Activated B cell treated with CpG ODN at 0.5 μM for 24 hours (primary cell): ENCODE measurements around the gene AMHR2. TPM values are rescaled to one million over a fixed set of nuclear protein-coding genes. Genes with fewer than 3 reads are reported as not detected.
"Not testable (repeated sequence)": the region's sequence is repeated elsewhere in the genome, so short reads cannot be mapped to it uniquely, and the experiment has no call there.

Experiments used
- ATAC-seq: fragments of 200-7000 bp; cut with Tn5 transposase; one replicate; pipeline ENCODE4 v1.10.0; 2021; ENCODE audit warnings: low read depth, mild to moderate bottlenecking, moderate library complexity
- CTCF ChIA-PET: fragments of 350-600 bp; sonication (Branson Sonifier 250); formaldehyde crosslinking; loops from one replicate; lab custom pipeline; 2021; ENCODE audit warnings: antibody characterized with exemption; lab: Charles Lee
- POLR2A ChIA-PET: fragments of 350-600 bp; sonication (Branson Sonifier 250); formaldehyde crosslinking; loops from one replicate; lab custom pipeline; 2021; ENCODE audit warnings: antibody characterized with exemption; lab: Charles Lee
- DNase-seq: peaks from one replicate; pipeline ENCODE4 v3.0.0; 2022
- H3K27ac Mint-ChIP-seq: one replicate; pipeline ENCODE4 v1.8.0; 2020; ENCODE audit warnings: mixed read lengths
- H3K27me3 Mint-ChIP-seq: one replicate; pipeline ENCODE4 v1.8.0; 2021; ENCODE audit warnings: mixed read lengths
- H3K36me3 Mint-ChIP-seq: one replicate; pipeline ENCODE4 v1.8.0; 2021; ENCODE audit warnings: low read depth, mixed read lengths
- H3K4me1 Mint-ChIP-seq: one replicate; pipeline ENCODE4 v1.8.0; 2021; ENCODE audit warnings: mixed read lengths
- H3K4me3 Mint-ChIP-seq: one replicate; pipeline ENCODE4 v1.8.0; 2020; ENCODE audit warnings: mild to moderate bottlenecking, mixed read lengths
- H3K9me3 Mint-ChIP-seq: one replicate; pipeline ENCODE4 v1.8.0; 2020; ENCODE audit warnings: mixed read lengths
- intact Hi-C: fragments of 100-400 bp; cut with micrococcal nuclease; formaldehyde crosslinking; loops from one replicate; pipeline ENCODE4 v1.15.1; 2024
- total RNA-seq: library from RNA; stranded (reverse); gene quantifications from 2 replicates; pipeline ENCODE4 v1.2.3, GENCODE V29; 2022
- TF ChIP-seq, protein P1 (sequence below): fragments of 200-600 bp; IDR thresholded peaks from one replicate; pipeline ENCODE4 v1.8.0; 2022; ENCODE audit warnings: antibody characterized with exemption, mild to moderate bottlenecking

The AMHR2 gene
- total RNA-seq, 1 donor from 2014 or later: not detected

DNA sequence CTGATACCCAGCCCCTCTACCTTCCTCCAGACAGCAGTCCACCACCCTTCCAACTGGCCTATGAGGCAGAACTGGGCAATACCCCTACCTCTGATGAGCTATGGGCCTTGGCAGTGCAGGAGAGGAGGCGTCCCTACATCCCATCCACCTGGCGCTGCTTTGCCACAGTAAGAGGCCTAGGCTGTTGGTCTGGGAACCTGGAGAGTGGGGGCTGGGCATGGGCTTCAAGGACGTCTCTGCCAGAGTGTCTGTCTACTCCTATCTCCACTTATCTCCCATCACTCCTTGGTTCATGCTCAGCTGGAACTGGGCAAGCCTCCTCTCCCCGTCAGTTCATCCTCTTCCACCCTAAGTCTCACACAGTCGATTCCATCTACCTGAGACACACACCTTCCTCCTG is 6.5 kb downstream of the AMHR2 start:
- Mint-ChIP-seq H3K27me3 (no peaks in the 10 kb centered on the region), H3K4me1 (no peaks in the 10 kb centered on the region), H3K27ac (no peak overlapping the region), H3K4me3 (no peak overlapping the region), H3K9me3 (no peaks in the 10 kb centered on the region), H3K36me3 (no peaks in the 10 kb centered on the region)
- CTCF ChIA-PET: interaction anchor here (1.4 kb wide), 1 partner anchor 78 kb away, joined by 3 read pairs; no protein-coding TSS in a partner anchor
- TF ChIP-seq, protein P1, sequence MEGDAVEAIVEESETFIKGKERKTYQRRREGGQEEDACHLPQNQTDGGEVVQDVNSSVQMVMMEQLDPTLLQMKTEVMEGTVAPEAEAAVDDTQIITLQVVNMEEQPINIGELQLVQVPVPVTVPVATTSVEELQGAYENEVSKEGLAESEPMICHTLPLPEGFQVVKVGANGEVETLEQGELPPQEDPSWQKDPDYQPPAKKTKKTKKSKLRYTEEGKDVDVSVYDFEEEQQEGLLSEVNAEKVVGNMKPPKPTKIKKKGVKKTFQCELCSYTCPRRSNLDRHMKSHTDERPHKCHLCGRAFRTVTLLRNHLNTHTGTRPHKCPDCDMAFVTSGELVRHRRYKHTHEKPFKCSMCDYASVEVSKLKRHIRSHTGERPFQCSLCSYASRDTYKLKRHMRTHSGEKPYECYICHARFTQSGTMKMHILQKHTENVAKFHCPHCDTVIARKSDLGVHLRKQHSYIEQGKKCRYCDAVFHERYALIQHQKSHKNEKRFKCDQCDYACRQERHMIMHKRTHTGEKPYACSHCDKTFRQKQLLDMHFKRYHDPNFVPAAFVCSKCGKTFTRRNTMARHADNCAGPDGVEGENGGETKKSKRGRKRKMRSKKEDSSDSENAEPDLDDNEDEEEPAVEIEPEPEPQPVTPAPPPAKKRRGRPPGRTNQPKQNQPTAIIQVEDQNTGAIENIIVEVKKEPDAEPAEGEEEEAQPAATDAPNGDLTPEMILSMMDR: no peak
- intact Hi-C loops: no loop called here
- DNase-seq (no peak), ATAC-seq (no peak)
- POLR2A ChIA-PET: no interaction called here

DNA sequence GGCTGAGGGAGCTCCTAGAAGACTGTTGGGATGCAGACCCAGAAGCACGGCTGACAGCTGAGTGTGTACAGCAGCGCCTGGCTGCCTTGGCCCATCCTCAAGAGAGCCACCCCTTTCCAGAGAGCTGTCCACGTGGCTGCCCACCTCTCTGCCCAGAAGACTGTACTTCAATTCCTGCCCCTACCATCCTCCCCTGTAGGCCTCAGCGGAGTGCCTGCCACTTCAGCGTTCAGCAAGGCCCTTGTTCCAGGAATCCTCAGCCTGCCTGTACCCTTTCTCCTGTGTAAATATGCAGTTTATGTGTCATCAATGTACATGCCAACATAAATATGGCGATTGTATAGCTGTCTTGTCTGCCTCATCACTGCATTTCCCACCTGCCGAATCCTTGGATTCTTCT is 7.5 kb downstream of the AMHR2 start:
- intact Hi-C loops: no loop called here
- DNase-seq (no peak), ATAC-seq (no peak)
- TF ChIP-seq, protein P1: no peak
- H3K27me3 Mint-ChIP-seq: no peaks in the 10 kb centered on the region
- H3K36me3 Mint-ChIP-seq: no peaks in the 10 kb centered on the region
- H3K9me3 Mint-ChIP-seq: no peaks in the 10 kb centered on the region
- H3K4me3 Mint-ChIP-seq: no peak overlapping the region
- H3K27ac Mint-ChIP-seq: no peak overlapping the region
- ChIA-PET CTCF (interaction anchor here (1.4 kb wide), 1 partner anchor 79 kb away, joined by 3 read pairs; no protein-coding TSS in a partner anchor), POLR2A (no interaction called here)
- H3K4me1 Mint-ChIP-seq: no peaks in the 10 kb centered on the region

DNA sequence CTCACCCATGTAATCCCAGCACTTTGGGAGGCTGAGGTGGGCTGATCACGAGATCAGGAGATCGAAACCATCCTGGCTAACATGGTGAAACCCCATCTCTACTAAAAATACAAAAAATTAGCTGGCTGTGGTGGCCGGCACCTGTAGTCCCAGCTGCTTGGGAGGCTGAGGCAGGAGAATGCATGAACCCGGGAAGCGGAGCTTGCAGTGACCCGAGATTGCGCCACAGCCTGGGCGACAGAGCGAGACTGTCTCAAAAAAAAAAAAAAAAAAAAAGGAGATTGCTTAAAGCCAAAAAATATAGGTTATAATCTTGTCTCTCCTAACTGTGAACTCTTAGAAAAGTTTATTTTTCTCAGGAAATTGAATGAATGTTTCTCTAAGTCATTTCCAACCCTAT is 11.7 kb downstream of the AMHR2 start:
- H3K36me3 Mint-ChIP-seq, DNase-seq, H3K4me1 Mint-ChIP-seq, ATAC-seq, intact Hi-C loops, H3K27ac Mint-ChIP-seq, H3K9me3 Mint-ChIP-seq, H3K27me3 Mint-ChIP-seq, H3K4me3 Mint-ChIP-seq: not testable (repeated sequence)
- ChIA-PET POLR2A (interaction anchor here (0.6 kb wide), 1 partner anchor 236 kb away, joined by 3 read pairs; no protein-coding TSS in a partner anchor), CTCF (interaction anchor here (0.7 kb wide), 1 partner anchor 27 kb away, joined by 4 read pairs; no protein-coding TSS in a partner anchor)

DNA sequence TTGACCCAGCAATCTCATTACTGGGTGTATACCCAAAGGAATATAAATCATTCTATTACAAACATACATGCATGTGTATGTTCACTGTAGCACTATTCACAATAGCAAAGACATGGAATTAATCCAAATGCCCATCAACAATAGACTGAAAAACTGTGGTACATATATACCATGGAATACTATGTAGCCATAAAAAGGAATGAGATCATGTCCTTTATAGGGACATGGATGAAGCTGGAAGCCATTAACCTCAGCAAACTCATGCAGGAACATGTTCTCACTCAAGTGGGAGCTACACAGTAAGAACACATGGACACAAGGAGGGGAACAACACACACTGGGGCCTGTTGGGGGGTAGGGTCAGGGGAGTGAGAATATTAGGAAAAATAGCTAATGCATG is 15.9 kb downstream of the AMHR2 start:
- H3K9me3 Mint-ChIP-seq, ATAC-seq, H3K27me3 Mint-ChIP-seq, intact Hi-C loops, H3K4me3 Mint-ChIP-seq, DNase-seq, H3K27ac Mint-ChIP-seq, CTCF ChIA-PET: not testable (repeated sequence)
- H3K4me1 Mint-ChIP-seq: peaks cover 29% of the 10 kb centered on the region
- POLR2A ChIA-PET: interaction anchor here (0.8 to 2.5 kb wide), 3 partner anchors 11 to 61 kb away, joined by 3 to 12 read pairs (median 5); partner anchors contain the start of gene TARBP2
- peaks cover 26% of the 10 kb centered on the region for H3K36me3 Mint-ChIP-seq

DNA sequence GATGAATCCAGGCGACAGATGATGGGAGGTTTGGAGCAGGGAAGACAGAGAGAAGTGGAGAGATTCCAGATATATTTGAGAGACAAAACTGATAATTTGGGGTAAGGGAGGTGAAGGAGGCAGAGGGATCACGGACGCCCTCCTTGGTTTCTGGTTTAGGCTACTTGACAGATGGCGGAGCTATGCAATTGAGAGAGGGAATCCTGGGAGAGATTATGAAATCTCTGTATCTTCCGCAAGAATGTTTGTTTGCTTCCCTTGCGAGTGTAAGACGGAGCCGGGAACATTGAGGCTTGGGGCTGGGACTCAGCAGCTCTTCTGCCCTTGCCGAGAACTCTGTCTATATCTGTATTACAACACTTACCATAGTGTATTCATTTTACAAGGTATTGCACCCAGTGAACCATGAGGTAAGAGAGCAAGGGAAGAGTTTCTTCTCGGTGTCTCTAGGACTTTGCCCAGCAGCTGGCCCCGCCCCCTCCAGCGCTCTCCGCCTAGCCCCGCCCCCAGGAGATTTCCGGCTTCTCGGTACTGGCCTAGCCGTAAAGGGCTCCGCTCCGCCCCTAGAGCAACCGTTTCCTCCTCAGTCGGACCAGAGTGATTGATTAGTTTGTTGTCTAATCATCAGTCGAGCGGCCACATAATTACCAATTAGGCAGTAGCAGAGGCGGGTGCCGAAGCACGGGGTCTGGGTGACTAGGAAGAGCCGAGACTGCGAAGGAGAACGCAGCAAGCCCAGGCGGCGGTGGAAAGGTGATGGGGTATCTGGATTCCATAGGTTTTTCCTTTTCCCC is 17.6 kb downstream of the AMHR2 start, which contains the start of gene PRR13:
PRR13 (plus strand) TSS at position 695 of the 794 bp plus-strand sequence. CDS start 981 bp downstream, outside the sequence.
- Mint-ChIP-seq H3K4me1 (peaks cover 40% of the 10 kb centered on the region), H3K9me3 (no peaks in the 10 kb centered on the region), H3K27ac (peak within 1 kb of the TSS; percentile 93), H3K36me3 (peaks cover 43% of the 10 kb centered on the region), H3K27me3 (no peaks in the 10 kb centered on the region), H3K4me3 (peak within 1 kb of the TSS; percentile 93)
- TF ChIP-seq, protein P1: no peak
- ATAC-seq (peak; percentile 98), DNase-seq (peak; percentile 88)
- CTCF ChIA-PET: interaction anchor here (1.0 to 1.2 kb wide), 3 partner anchors 89 to 116 kb away, joined by 3 to 4 read pairs (median 3); no protein-coding TSS in a partner anchor
- POLR2A ChIA-PET: interaction anchor here (0.6 to 2.5 kb wide), 17 partner anchors 9 to 312 kb away, joined by 3 to 14 read pairs (median 4); partner anchors contain the start of genes AAAS, PCBP2, PFDN5 and SP1
- intact Hi-C loops: loop anchor here (1.0 kb wide), 9 partner anchors 10 to 286 kb away; partner anchors contain the start of genes AAAS and CALCOCO1

DNA sequence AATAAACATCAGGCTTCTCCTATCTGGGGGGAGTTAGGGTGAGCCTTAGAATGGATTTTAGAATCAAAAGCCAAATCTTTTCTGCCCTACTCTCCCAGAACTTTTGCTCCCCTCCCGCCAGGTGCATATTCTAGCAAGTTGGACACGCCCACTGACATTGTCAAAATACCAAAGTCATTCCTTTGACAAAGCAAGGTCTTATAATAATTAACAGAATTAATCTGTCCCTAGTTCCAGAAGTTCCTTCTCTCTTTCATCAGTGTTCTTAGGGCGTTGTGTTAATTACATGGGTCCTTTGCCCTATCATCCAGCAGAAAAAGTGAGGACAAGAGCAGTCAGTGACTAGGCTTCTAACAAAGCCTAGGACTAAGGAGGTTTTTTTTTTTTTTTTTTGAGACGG is 20.3 kb downstream of the AMHR2 start:
- intact Hi-C loops: no loop called here
- TF ChIP-seq, protein P1: no peak
- CTCF ChIA-PET: no interaction called here
- Mint-ChIP-seq H3K27me3 (no peaks in the 10 kb centered on the region), H3K9me3 (no peaks in the 10 kb centered on the region), H3K27ac (peak overlapping the region; percentile 41), H3K4me1 (peaks cover 45% of the 10 kb centered on the region), H3K36me3 (peaks cover 63% of the 10 kb centered on the region), H3K4me3 (peak overlapping the region; percentile 24)
- DNase-seq (no peak), ATAC-seq (no peak)
- POLR2A ChIA-PET: interaction anchor here (0.6 kb wide), 1 partner anchor 90 kb away, joined by 5 read pairs; no protein-coding TSS in a partner anchor

DNA sequence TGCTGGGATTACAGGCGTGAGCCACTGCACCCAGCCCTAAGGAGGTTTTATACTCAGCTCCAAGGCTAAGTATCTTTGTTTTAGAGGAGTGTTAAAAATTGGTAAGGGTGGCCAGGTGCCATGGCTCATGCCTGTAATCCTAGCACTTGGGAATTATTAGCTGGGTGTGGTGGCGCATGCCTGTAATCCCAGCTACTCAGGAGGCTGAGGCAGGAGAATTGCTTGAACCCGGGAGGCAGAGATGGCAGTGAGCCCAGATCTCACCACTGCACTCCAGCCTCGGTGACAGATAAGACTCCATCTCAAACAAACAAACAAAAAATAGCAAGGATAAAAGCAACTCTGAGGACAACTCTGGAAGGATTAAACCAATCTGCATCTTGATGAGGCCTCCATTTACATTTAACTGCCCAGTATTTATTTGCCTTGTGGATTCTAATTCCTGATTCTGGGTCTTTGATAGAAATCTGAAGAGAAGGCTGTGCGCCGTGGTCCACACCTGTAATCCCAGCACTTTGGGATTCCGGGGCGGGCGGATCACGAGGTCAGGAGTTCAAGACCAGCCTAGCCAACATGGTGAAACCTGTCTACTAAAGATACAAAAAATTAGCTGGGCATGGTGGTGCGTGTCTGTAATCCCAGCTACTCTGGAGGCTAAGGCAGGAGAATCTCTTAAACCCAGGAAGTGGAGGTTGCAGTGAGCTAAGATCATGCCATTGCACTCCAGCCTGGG is 21.1 kb downstream of the AMHR2 start:
- Mint-ChIP-seq H3K36me3 (peaks cover 63% of the 10 kb centered on the region), H3K4me3 (peak overlapping the region; percentile 24), H3K4me1 (peaks cover 45% of the 10 kb centered on the region)
- POLR2A ChIA-PET: interaction anchor here (0.5 to 0.6 kb wide), 2 partner anchors 26 to 91 kb away, joined by 3 to 5 read pairs; no protein-coding TSS in a partner anchor
- H3K27ac Mint-ChIP-seq, DNase-seq, CTCF ChIA-PET, ATAC-seq, H3K9me3 Mint-ChIP-seq, H3K27me3 Mint-ChIP-seq, intact Hi-C loops: not testable (repeated sequence)
